Spleen (tissue), 11 donors: ENCODE results near the gene TAGLN3. TPM values are rescaled to one million over a fixed set of nuclear protein-coding genes. Genes with fewer than 3 reads are reported as not detected.

Source experiments
- DNase-seq: peaks from one replicate; pipeline ENCODE4 v3.0.0-alpha.2; 2020
- H3K27ac ChIP-seq, 8 donors: fragments of 200-600 bp; sonication (generic) in 7 of 8; 1 replicate in 4 of 8; 2 replicates in 4 of 8; pipeline versions ENCODE4 v1.5.0 to v1.8.0; 2016 to 2021; ENCODE audit warnings: inconsistent platforms in 4 of 8, mild to moderate bottlenecking in 4 of 8, moderate library complexity in 1 of 8
- H3K27me3 ChIP-seq, 7 donors: fragments of 200-600 bp; sonication (generic) in 6 of 7; replicated peaks in 1 of 7; 1 replicate in 4 of 7; 2 replicates in 3 of 7; pipeline versions ENCODE4 v1.5.0 to v1.8.0; 2016 to 2021; ENCODE audit warnings: inconsistent platforms in 3 of 7, mild to moderate bottlenecking in 1 of 7
- H3K36me3 ChIP-seq, 6 donors: fragments of 200-600 bp; sonication (generic) in 5 of 6; 1 replicate in 4 of 6; 2 replicates in 2 of 6; pipeline versions ENCODE4 v1.5.0 to v1.8.0; 2016 to 2021; ENCODE audit warnings: inconsistent platforms in 2 of 6
- H3K4me1 ChIP-seq, 6 donors: fragments of 200-600 bp; sonication (generic) in 5 of 6; 1 replicate in 3 of 6; 2 replicates in 3 of 6; pipeline versions ENCODE4 v1.5.0 to v1.8.0; 2016 to 2021; ENCODE audit warnings: inconsistent platforms in 3 of 6
- H3K4me3 ChIP-seq, 8 donors: fragments of 200-600 bp; sonication (generic) in 7 of 8; 1 replicate in 4 of 8; 2 replicates in 4 of 8; pipeline versions ENCODE4 v1.5.0 to v1.8.0; 2016 to 2021; ENCODE audit warnings: inconsistent platforms in 4 of 8, mild to moderate bottlenecking in 4 of 8, moderate library complexity in 2 of 8
- H3K9me3 ChIP-seq, 8 donors: fragments of 200-600 bp; sonication (generic) in 7 of 8; 1 replicate in 4 of 8; 2 replicates in 4 of 8; pipeline versions ENCODE4 v1.5.0 to v1.8.0; 2016 to 2021; ENCODE audit warnings: inconsistent platforms in 4 of 8
- POLR2A ChIP-seq, 3 donors: fragments of 450-650 bp; IDR thresholded peaks; one replicate each; pipeline ENCODE4 v1.5.1; 2017; ENCODE audit warnings: antibody characterized with exemption in 3 of 3, mild to moderate bottlenecking in 1 of 3
- POLR2AphosphoS5 ChIP-seq, 3 donors: sonication (generic); formaldehyde crosslinking; IDR thresholded peaks; one replicate each; pipeline ENCODE4 v1.5.1; 2017; ENCODE audit warnings: antibody characterized with exemption in 3 of 3
- WGBS, 5 donors: extraction: QIAGEN DNeasy Blood & Tissue Kit in 3 of 5; methylation state at CpG; one replicate each; pipeline versions ENCODE4 v1.1.5 to v1.1.7; 2013 to 2018; 5-methylcytosine and 5-hydroxymethylcytosine counted together
- intact Hi-C: fragments of 100-400 bp; cut with DNase I; formaldehyde crosslinking; loops from one replicate; pipeline ENCODE4 v1.15.0; 2023; ENCODE audit warnings: low total_unique reads
- polyA plus RNA-seq, 3 donors: library from polyadenylated mRNA; stranded (reverse); fragments of 200-250 nt; gene quantifications; one replicate each; pipeline ENCODE4 v1.2.1, GENCODE V29; 2013
- total RNA-seq, 7 donors: library from RNA; depleted of rRNA in 3 of 7; stranded (reverse); fragments of >200 nt in 3 of 7; fragmentation: NEBNext Ultra II Directional in 4 of 7; extraction: Animal tissue kit (Norgen Biotek cat#: 25700) in 4 of 7; gene quantifications; one replicate each; pipeline versions ENCODE4 v1.1.0 to v1.2.1, GENCODE V29; 2016 to 2021
- TF ChIP-seq, protein P1 (sequence below), 11 experiments: fragments of 200-600 bp in 7 of 11; fragments of 450-650 bp in 4 of 11; sonication (generic) in 4 of 11; IDR thresholded peaks in 8 of 11; conservative IDR thresholded peaks in 3 of 11; 1 replicate in 7 of 11; 2 replicates in 4 of 11; pipeline versions ENCODE4 v1.4.0 to v1.8.0; 2016 to 2021; ENCODE audit warnings: antibody characterized with exemption in 11 of 11, inconsistent platforms in 4 of 11, mild to moderate bottlenecking in 1 of 11
- donor health status: healthy with polysubstance abuse.
- donor health status: DM: no; HTN: no; CAD: no; lungs with moderate emphysema.
- donor health status: DM: no; HTN: no; CAD: no.
- donor health status: Bipolar disorder and iron deficiency.
- donor health status: healthy.
- donor health status: DM: no; HTN: no; CAD: no.
- donor health status: DM: yes; HTN: yes; CAD: no.

TAGLN3 gene
- total and polyA plus RNA-seq, 10 donors, result not detected

- no peaks in the 10 kb centered on the region for H3K27me3 ChIP-seq
- TF ChIP-seq POLR2A (IDR thresholded peaks at IDR 0.05) (peak in 2 of 3 donors; percentile 79 to 91), POLR2AphosphoS5 (IDR thresholded peaks at IDR 0.05) (peak; percentile 98 to 100 (median 99))
- TF ChIP-seq, protein P1, sequence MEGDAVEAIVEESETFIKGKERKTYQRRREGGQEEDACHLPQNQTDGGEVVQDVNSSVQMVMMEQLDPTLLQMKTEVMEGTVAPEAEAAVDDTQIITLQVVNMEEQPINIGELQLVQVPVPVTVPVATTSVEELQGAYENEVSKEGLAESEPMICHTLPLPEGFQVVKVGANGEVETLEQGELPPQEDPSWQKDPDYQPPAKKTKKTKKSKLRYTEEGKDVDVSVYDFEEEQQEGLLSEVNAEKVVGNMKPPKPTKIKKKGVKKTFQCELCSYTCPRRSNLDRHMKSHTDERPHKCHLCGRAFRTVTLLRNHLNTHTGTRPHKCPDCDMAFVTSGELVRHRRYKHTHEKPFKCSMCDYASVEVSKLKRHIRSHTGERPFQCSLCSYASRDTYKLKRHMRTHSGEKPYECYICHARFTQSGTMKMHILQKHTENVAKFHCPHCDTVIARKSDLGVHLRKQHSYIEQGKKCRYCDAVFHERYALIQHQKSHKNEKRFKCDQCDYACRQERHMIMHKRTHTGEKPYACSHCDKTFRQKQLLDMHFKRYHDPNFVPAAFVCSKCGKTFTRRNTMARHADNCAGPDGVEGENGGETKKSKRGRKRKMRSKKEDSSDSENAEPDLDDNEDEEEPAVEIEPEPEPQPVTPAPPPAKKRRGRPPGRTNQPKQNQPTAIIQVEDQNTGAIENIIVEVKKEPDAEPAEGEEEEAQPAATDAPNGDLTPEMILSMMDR (IDR thresholded peaks at IDR 0.05 in 8 of 11, conservative IDR thresholded peaks at IDR 0.05 in 3 of 11), result peak in 1 of 11 experiments; percentile 18
- intact Hi-C loops, result no loop called here
- no peaks in the 10 kb centered on the region for H3K9me3 ChIP-seq
- 6 to 26% (median 8%) methylated on average over 19 to 61 of the region's 61 CpGs for WGBS, 5 donors
- H3K27ac ChIP-seq, result peak within 1 kb of the TSS; percentile 86 to 93 (median 92)
- DNase-seq, result peak; percentile 99
- H3K36me3 ChIP-seq, result peaks cover 0 to 22% (median 6%) of the 10 kb centered on the region in 6 donors
- H3K4me1 ChIP-seq, result peaks cover 20 to 52% (median 40%) of the 10 kb centered on the region in 6 donors
- H3K4me3 ChIP-seq, result peak within 1 kb of the TSS; percentile 76 to 94 (median 88)
Observed at GRCh38 chr3:111978583-111979433, 19.9 kb upstream of the TAGLN3 start, which contains the start of gene ABHD10. ABHD10 (plus strand) TSS chr3:111979026; CDS start chr3:111979062, 36 bp downstream.

- Histone ChIP-seq H3K9me3 (no peaks in the 10 kb centered on the region), H3K27ac (peak overlapping the region; percentile 86 to 93 (median 92)), H3K4me3 (peak overlapping the region; percentile 76 to 94 (median 88)), H3K36me3 (peaks cover 0 to 22% (median 5%) of the 10 kb centered on the region in 6 donors), H3K27me3 (no peaks in the 10 kb centered on the region), H3K4me1 (peaks cover 20 to 60% (median 40%) of the 10 kb centered on the region in 6 donors)
- no peak for TF ChIP-seq POLR2A (IDR thresholded peaks at IDR 0.05)
- no peak for TF ChIP-seq POLR2AphosphoS5 (IDR thresholded peaks at IDR 0.05)
- TF ChIP-seq, protein P1 (IDR thresholded peaks at IDR 0.05 in 8 of 11, conservative IDR thresholded peaks at IDR 0.05 in 3 of 11), result no peak
- no peak for DNase-seq
- 17 to 22% (median 20%) methylated on average over 5 of the region's 5 CpGs for WGBS, 5 donors
- intact Hi-C loops, result no loop called here
Observed at GRCh38 chr3:111979434-111980038, 19.2 kb upstream of the TAGLN3 start.

- Histone ChIP-seq H3K4me3 (peak overlapping the region in 2 of 8 donors; percentile 4 to 19), H3K4me1 (peaks cover 20 to 69% (median 40%) of the 10 kb centered on the region in 6 donors), H3K9me3 (no peaks in the 10 kb centered on the region), H3K27ac (no peak overlapping the region), H3K27me3 (no peaks in the 10 kb centered on the region), H3K36me3 (peaks cover 0 to 22% (median 0%) of the 10 kb centered on the region in 6 donors)
- intact Hi-C loops, result no loop called here
- WGBS, 5 donors, result 78 to 83% (median 79%) methylated on average over 10 of the region's 10 CpGs
- TF ChIP-seq POLR2A (IDR thresholded peaks at IDR 0.05) (no peak), POLR2AphosphoS5 (IDR thresholded peaks at IDR 0.05) (no peak)
- TF ChIP-seq, protein P1 (IDR thresholded peaks at IDR 0.05 in 8 of 11, conservative IDR thresholded peaks at IDR 0.05 in 3 of 11), result no peak
- DNase-seq, result no peak
Observed at GRCh38 chr3:111980716-111981456, 17.8 kb upstream of the TAGLN3 start.
